Measurements from ENCODE around the gene SKI. TPM values are rescaled to one million over a fixed set of nuclear protein-coding genes. Genes with fewer than 3 reads are reported as not detected.

SKI gene
- total RNA-seq, 1 donor from 2014 or later = 116 TPM

DNA sequence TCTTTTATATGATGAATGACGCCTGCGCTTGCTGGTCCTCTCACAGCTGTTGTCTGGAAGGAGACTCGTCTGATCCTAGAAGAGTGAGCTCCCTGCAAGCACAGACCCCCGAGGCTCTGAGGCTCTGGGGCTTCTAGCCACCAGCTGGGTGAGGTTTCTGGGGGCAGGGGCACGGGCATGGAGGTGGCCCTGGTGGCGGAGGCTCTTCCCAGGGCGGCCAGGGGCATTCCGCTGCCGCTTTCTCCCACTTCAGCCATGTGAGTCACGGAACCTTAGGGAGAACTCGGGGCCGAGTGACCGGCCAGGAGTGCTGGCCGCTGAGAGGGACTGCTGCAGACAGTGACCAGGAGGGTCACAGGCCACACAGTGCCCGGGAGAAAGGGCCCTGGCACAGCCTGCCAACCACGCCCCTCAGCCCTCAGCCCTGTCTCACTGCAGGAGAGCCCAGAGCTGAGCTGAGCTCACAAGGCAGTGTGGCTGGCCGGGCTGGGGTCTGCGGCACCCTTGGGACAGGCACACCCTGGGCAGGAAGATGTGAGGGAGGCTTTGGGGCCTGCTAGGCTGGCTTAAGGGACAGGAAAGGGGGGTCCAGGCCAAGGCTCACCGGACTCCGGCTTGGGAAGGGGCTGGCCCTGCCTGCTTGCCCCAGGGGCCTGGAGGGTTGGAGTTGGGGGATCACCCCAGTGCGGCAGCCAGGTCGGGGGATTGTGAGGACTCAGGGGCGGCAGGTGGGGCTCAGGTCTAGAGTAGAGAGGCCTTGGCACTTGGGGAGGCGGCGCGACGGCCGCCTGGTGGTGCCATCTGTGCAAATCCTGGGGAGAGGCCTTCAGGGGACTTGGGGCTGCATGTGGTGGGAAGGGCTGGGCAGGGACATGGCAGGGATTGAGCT is 127.5 kb downstream of the SKI start:
- TF ChIP-seq, protein P1, sequence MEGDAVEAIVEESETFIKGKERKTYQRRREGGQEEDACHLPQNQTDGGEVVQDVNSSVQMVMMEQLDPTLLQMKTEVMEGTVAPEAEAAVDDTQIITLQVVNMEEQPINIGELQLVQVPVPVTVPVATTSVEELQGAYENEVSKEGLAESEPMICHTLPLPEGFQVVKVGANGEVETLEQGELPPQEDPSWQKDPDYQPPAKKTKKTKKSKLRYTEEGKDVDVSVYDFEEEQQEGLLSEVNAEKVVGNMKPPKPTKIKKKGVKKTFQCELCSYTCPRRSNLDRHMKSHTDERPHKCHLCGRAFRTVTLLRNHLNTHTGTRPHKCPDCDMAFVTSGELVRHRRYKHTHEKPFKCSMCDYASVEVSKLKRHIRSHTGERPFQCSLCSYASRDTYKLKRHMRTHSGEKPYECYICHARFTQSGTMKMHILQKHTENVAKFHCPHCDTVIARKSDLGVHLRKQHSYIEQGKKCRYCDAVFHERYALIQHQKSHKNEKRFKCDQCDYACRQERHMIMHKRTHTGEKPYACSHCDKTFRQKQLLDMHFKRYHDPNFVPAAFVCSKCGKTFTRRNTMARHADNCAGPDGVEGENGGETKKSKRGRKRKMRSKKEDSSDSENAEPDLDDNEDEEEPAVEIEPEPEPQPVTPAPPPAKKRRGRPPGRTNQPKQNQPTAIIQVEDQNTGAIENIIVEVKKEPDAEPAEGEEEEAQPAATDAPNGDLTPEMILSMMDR (IDR thresholded peaks at IDR 0.05) = no peak
- Mint-ChIP-seq H3K9me3 (ENCODE audit: low read depth) (no peaks in the 10 kb centered on the region), H3K4me3 (ENCODE audit: unreplicated experiment) (no peak overlapping the region), H3K36me3 (ENCODE audit: low read depth) (no peaks in the 10 kb centered on the region), H3K27me3 (ENCODE audit: low read depth) (no peaks in the 10 kb centered on the region), H3K4me1 (ENCODE audit: low read depth) (peaks cover 19% of the 10 kb centered on the region), H3K27ac (ENCODE audit: unreplicated experiment) (no peak overlapping the region)
- peak; percentile 82 for DNase-seq (ENCODE audit: low spot score)

DNA sequence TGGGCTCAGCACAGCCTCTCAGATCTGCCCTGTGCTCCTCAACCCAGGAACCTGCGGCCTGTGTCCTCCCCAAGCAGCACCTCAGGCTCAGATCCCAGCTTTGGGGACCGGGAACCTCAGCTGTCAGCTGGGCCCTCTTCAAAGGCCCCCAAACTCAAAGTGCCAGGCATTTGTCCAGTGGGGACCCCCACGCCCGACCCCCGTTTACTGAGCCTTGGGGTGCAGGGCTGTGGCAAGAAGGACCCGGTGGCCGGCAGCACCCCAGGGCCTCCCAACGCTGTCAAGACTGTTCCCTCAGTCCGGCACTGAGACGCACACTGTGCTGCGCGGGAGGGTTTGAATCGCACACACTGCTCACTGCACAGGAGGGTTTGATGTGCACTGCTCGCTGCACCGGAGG is 128.3 kb downstream of the SKI start:
- Mint-ChIP-seq H3K9me3 (ENCODE audit: low read depth) (peaks cover 2% of the 10 kb centered on the region), H3K4me3 (ENCODE audit: unreplicated experiment) (no peak overlapping the region), H3K27me3 (ENCODE audit: low read depth) (no peaks in the 10 kb centered on the region), H3K36me3 (ENCODE audit: low read depth) (no peaks in the 10 kb centered on the region), H3K27ac (ENCODE audit: unreplicated experiment) (no peak overlapping the region), H3K4me1 (ENCODE audit: low read depth) (peaks cover 26% of the 10 kb centered on the region)
- peak; percentile 71 for DNase-seq (ENCODE audit: low spot score)
- TF ChIP-seq, protein P1 (IDR thresholded peaks at IDR 0.05) = no peak

DNA sequence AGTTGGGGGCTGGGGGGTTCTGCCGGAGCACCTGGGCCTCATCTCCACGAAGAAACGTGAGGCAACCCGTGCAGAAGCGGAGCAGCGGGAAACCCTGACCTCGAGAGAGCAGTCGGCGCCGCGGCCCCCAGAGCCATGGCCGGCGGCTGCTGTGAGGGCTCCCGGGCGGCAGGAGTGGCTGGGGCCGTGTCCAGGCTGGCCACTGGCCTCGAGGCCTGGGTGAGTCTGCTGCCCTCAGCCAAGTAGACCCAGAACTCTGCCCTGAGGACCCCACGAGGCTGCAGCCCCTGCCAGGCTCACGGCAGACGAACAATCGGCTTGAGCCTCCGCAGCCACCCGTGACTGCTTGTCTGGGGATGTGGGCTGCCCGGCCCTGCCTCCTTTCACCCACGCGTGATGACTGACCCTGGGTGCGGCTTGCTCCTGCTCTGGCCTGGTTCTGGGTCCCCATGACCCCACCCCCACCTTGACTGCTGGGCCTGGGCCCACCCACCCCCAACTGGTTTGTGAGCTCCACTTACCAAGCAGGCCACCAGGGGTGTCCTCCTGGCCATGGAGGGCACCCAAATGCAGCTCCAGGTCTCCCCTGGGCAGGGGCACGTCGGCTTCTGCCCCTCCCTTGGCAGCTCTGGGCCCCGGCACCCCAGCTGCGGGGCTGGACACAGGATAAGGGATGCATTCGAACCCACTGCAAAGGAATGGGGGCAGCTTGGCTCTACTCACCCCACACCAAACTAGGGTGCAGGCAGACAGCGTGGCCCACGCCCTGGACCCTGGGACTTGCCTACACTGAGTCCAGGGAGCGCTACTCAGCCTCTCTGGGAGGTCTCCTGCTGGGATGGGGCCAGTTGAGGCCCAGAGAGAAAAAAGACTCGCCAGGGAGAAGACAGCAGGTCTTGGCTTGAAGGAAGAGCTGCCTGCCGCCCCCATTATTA is 129.1 kb downstream of the SKI start:
- peaks cover 26% of the 10 kb centered on the region for H3K4me1 Mint-ChIP-seq (ENCODE audit: low read depth)
- no peak overlapping the region for H3K4me3 Mint-ChIP-seq (ENCODE audit: unreplicated experiment)
- TF ChIP-seq, protein P1 (IDR thresholded peaks at IDR 0.05) = no peak
- peaks cover under 1% of the 10 kb centered on the region for H3K36me3 Mint-ChIP-seq (ENCODE audit: low read depth)
- peak; percentile 94 for DNase-seq (ENCODE audit: low spot score)
- no peaks in the 10 kb centered on the region for H3K27me3 Mint-ChIP-seq (ENCODE audit: low read depth)
- H3K27ac Mint-ChIP-seq (ENCODE audit: unreplicated experiment) = no peak overlapping the region
- peaks cover 3% of the 10 kb centered on the region for H3K9me3 Mint-ChIP-seq (ENCODE audit: low read depth)

DNA sequence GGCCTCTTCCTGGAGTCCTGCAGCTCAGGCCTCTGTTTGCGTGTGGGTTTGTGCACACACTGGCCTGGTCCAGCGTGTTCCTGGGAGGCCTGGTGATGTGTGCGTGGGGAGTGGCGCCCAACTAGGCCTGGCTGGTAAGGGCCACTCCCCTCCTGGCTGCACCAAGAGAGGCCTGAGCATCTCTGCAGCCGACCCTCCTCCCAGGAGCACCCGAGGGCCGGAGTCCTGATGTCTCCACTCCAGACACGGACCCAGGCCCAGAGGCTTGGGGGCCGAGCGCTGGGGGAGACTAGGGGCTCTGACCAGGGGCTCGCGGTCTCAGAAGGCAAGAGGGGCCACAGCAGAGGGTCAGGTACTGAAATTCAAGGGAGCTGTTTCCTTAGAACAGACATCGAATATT is 130.0 kb downstream of the SKI start:
- no peaks in the 10 kb centered on the region for H3K27me3 Mint-ChIP-seq (ENCODE audit: low read depth)
- H3K9me3 Mint-ChIP-seq (ENCODE audit: low read depth) = peaks cover 10% of the 10 kb centered on the region
- TF ChIP-seq, protein P1 (IDR thresholded peaks at IDR 0.05) = no peak
- peaks cover 26% of the 10 kb centered on the region for H3K4me1 Mint-ChIP-seq (ENCODE audit: low read depth)
- H3K4me3 Mint-ChIP-seq (ENCODE audit: unreplicated experiment) = no peak overlapping the region
- DNase-seq (ENCODE audit: low spot score) = peak; percentile 57
- no peak overlapping the region for H3K27ac Mint-ChIP-seq (ENCODE audit: unreplicated experiment)
- H3K36me3 Mint-ChIP-seq (ENCODE audit: low read depth) = peaks cover 3% of the 10 kb centered on the region
